Stomach smooth muscle (tissue), 2 donors: ENCODE results near the gene RBMS3.
"Not testable (repeated sequence)": the region's sequence is repeated elsewhere in the genome, so short reads cannot be mapped to it uniquely, and the experiment has no call there.

Source experiments
- H3K27ac ChIP-seq: one replicate; pipeline ENCODE4 v1.7.0; 2013; ENCODE audit warnings: mild to moderate bottlenecking, low read length, inconsistent platforms
- H3K27me3 ChIP-seq, 2 donors: one replicate each; pipeline ENCODE4 v1.7.0; 2013; ENCODE audit warnings: low read length in 2 of 2; ENCODE audit not compliant: insufficient read depth in 2 of 2, control insufficient read depth in 1 of 2
- H3K36me3 ChIP-seq, 2 donors: one replicate each; pipeline ENCODE4 v1.7.0; 2013; ENCODE audit warnings: low read length in 2 of 2; ENCODE audit not compliant: control insufficient read depth in 2 of 2, insufficient read depth in 2 of 2
- H3K4me1 ChIP-seq: one replicate; pipeline ENCODE4 v1.7.0; 2013; ENCODE audit warnings: low read length; ENCODE audit not compliant: control insufficient read depth, insufficient read depth
- H3K4me3 ChIP-seq, 2 donors: one replicate each; pipeline ENCODE4 v1.7.0; 2013; ENCODE audit warnings: low read length in 2 of 2
- H3K9ac ChIP-seq, 2 donors: one replicate each; pipeline ENCODE4 v1.7.0; 2013; ENCODE audit warnings: low read length in 2 of 2, mild to moderate bottlenecking in 1 of 2
- H3K9me3 ChIP-seq, 2 donors: one replicate each; pipeline ENCODE4 v1.7.0; 2013; ENCODE audit warnings: low read length in 2 of 2; ENCODE audit not compliant: control insufficient read depth in 2 of 2
- donor health status: healthy.
- donor health status: Pancreatic carcinoma.

Gene RBMS3

DNA sequence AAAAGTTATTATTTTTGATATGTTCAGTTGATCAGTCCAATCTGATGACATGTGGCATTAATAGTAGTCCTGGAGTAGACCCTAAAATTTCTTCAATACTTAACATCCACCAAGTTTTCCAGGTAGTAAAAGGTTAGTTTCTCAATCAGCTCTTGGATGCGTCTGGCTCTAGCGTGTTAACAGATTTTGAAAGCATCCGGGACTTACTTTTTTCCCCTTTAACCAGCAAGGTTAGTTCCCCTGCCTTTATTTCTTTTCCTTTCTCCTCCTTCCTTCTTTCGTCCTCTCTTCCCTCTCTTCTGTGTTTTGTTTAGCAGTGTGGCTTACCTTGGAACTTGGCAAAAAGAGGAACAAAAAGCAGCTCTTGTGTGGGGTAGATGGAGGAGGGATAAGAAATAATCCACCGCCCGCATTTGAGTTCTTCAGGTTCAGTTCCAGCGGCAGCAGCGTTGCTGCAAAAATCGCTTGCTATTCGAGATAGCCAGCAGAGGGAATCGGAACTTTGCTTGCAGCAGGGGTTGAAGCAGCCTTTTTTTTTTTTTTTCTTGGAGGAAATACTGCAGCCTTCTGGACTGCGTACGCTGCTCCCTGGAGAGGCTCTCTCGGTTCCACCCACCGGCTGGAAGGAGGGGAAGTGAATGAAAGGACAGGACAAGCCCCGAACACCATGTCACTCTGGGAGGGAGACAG lies at the start of gene RBMS3:
RBMS3 (plus strand) TSS at position 668 of the 690 bp plus-strand sequence.
- Histone ChIP-seq H3K4me1 (peaks cover 7% of the 10 kb centered on the region), H3K9me3 (no peaks in the 10 kb centered on the region), H3K27me3 (no peaks in the 10 kb centered on the region), H3K9ac (peak within 1 kb of the TSS; percentile 92 to 93), H3K4me3 (peak within 1 kb of the TSS; percentile 64 to 95), H3K36me3 (no peaks in the 10 kb centered on the region), H3K27ac (peak within 1 kb of the TSS; percentile 83)

GRCh38 chr3:29233126-29233525 lies 47.7 kb upstream of the RBMS3 start:
- H3K4me1 ChIP-seq, H3K9me3 ChIP-seq, H3K36me3 ChIP-seq, H3K27me3 ChIP-seq, H3K27ac ChIP-seq, H3K4me3 ChIP-seq, H3K9ac ChIP-seq: not testable (repeated sequence)

DNA sequence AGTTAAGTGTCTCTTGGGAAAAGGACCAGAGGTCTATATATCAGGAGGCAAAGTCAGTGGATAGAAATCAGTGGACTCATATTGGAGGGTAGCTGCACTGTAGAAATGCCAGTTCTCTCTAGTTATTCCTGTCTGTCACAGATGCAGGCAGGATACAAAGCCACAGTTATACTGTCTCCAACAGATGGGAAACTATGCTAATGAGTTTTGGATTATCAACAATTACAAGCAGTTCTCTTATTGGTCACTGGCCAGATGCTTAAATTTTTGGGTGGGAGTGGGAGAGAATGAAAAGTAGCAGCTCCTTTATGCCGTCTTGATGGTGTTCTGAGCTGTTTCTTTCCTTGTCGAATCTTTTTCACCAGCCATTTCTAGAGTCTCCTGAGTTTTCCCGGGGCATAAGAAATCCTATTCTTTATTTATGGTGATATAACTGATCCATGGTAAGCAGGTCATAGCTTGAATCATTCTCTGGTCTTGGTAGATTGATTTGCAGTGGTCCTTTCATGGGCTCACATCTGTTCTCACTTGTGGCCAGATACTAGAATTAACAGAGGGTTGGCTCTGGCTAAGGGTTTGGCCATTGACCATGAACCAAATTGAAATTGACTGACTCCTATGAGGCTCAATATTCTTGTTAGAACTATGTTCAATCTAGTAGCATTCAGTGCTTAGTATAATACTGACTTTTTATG lies 44.6 kb upstream of the RBMS3 start:
- Histone ChIP-seq H3K9me3 (peaks cover 0 to 5% of the 10 kb centered on the region in 2 donors), H3K4me1 (no peaks in the 10 kb centered on the region), H3K27me3 (no peaks in the 10 kb centered on the region), H3K36me3 (no peaks in the 10 kb centered on the region), H3K27ac (no peak overlapping the region), H3K9ac (no peak overlapping the region), H3K4me3 (no peak overlapping the region)

DNA sequence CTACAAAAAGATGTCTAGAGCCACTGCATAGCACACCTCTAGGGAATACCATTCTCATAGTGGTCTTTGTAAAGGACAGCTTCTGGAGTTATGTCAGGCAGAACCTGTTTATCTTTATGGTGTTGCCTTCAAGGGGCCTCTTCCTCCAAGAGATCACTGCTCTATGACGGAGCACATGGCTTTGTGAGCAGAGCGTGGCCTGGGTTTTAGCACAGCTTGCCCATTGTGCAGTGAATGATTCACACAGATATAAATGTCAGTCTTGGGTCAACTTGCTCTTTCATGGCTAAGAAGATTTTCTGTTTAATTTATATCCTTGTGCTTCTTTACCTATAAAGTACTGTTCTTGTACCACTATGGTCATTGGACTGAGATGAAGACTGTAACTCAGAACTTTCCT lies 41.5 kb upstream of the RBMS3 start:
- Histone ChIP-seq H3K4me1 (no peaks in the 10 kb centered on the region), H3K27ac (no peak overlapping the region), H3K36me3 (no peaks in the 10 kb centered on the region), H3K4me3 (no peak overlapping the region), H3K9ac (no peak overlapping the region), H3K9me3 (peaks cover 0 to 5% of the 10 kb centered on the region in 2 donors), H3K27me3 (no peaks in the 10 kb centered on the region)

DNA sequence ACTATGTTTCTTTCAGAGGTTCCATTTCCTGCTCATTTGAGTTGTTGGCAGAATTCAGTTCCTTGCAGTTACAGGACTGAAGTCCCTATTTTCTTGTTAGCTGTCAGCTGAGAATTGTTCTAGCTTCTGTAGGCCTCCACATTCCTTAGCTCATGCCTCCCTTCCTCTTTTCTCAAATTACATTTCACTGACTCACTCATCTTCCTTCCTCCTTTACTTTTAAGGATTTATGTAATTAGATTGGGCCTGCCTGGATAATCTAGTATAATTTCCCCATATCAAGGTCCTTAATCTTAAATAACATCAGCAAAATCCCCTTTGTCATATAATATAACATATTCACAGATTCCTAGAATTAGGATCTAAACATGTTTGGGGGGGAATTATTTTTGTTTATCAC lies 40.6 kb upstream of the RBMS3 start:
- H3K27ac ChIP-seq: no peak overlapping the region

DNA sequence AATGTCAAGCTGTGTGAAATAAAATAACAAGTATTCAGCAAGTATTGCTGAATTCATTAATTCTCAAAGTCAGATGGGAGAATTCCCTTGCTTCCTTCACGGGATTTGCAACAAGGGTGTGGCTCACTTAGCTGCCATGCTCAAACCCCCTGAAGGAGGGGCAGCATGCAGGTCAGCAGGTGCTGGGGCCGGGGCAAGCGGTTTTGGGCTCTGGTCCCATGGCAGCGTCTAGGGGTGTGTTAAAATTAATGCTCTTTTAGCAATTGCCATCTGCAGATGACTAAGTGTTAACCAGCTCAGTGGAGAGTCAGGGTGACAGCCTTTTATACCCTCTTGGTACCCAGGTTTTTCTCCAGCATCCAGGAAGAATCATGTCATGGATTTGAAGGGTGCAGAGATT lies 40.0 kb upstream of the RBMS3 start:
- Histone ChIP-seq H3K27me3 (no peaks in the 10 kb centered on the region), H3K36me3 (no peaks in the 10 kb centered on the region), H3K4me1 (no peaks in the 10 kb centered on the region), H3K9me3 (peaks cover 0 to 5% of the 10 kb centered on the region in 2 donors), H3K27ac (no peak overlapping the region), H3K4me3 (no peak overlapping the region), H3K9ac (no peak overlapping the region)

More for the DNA sequence above, 40.6 kb upstream of the RBMS3 start:
- Histone ChIP-seq H3K9me3 (peaks cover 0 to 5% of the 10 kb centered on the region in 2 donors), H3K9ac (no peak overlapping the region), H3K4me3 (no peak overlapping the region), H3K36me3 (no peaks in the 10 kb centered on the region), H3K27me3 (no peaks in the 10 kb centered on the region), H3K4me1 (no peaks in the 10 kb centered on the region)

- H3K4me1 ChIP-seq: no peaks in the 10 kb centered on the region
- H3K27me3 ChIP-seq: no peaks in the 10 kb centered on the region
- H3K27ac ChIP-seq: no peak overlapping the region
- H3K9me3 ChIP-seq: peaks cover 0 to 5% of the 10 kb centered on the region in 2 donors
- H3K9ac ChIP-seq: no peak overlapping the region
- H3K36me3 ChIP-seq: no peaks in the 10 kb centered on the region
- H3K4me3 ChIP-seq: no peak overlapping the region
These were observed 39.0 kb upstream of the RBMS3 start for GRCh38 chr3:29241855-29242254.

DNA sequence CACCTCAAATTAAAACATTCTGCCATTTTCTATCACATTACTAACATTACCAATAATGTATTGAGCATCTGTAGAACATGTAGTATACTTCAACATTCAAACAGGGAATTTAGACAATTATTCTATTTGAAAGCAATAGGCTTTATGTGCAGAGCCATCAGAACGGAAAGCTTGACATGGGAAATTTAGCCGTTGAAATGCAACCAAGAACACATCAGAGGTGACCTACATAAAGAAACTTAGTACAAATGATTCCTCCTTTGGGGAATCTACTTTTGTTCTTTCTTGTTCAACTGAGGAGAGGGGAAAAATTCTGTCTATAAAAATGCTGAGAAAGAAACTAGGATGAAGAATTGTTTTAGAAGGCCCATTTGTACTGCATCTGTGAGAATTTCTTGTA lies 38.6 kb upstream of the RBMS3 start:
- Histone ChIP-seq H3K27me3 (no peaks in the 10 kb centered on the region), H3K27ac (no peak overlapping the region), H3K36me3 (no peaks in the 10 kb centered on the region), H3K4me3 (no peak overlapping the region), H3K9me3 (peaks cover 0 to 5% of the 10 kb centered on the region in 2 donors), H3K9ac (no peak overlapping the region), H3K4me1 (no peaks in the 10 kb centered on the region)

- H3K9ac ChIP-seq: no peak overlapping the region
- no peak overlapping the region for H3K4me3 ChIP-seq
- no peaks in the 10 kb centered on the region for H3K36me3 ChIP-seq
- no peaks in the 10 kb centered on the region for H3K4me1 ChIP-seq
- H3K9me3 ChIP-seq: peaks cover 0 to 5% of the 10 kb centered on the region in 2 donors
- H3K27ac ChIP-seq: no peak overlapping the region
- H3K27me3 ChIP-seq: no peaks in the 10 kb centered on the region
These were observed 35.4 kb upstream of the RBMS3 start for GRCh38 chr3:29245441-29245840.

DNA sequence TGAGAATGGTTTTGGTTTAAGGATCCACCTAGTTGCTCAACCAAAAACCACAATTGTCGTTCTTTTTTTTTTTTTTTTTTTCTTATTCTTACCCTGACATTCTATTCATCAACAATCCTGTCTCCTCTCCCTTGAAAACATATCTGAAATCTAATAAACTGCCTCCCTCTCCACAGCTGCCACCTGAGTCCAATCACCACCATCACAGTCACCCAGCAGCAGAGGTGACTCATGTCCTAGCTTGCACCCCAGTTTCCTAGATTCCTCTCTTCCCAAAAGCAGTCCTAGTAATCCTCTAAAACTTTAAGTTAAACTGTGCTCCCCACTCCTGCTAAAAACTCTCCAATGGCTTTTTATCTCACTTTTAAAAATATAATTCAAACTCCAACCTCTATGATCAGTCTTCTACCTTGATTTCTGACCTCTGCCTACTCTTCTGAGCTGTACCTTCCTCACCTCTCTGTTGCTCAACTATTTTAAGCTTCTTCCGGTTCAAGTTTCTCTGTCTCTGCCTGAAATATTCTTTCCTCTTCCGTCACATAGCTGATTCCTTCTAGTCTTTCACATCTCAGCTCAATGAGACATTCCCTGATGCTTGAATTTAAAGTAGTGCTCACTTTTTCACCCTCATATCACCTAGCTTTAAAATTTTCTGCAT lies 33.7 kb upstream of the RBMS3 start:
- H3K9ac ChIP-seq: no peak overlapping the region
- no peaks in the 10 kb centered on the region for H3K27me3 ChIP-seq
- no peak overlapping the region for H3K4me3 ChIP-seq
- H3K27ac ChIP-seq: no peak overlapping the region
- no peaks in the 10 kb centered on the region for H3K4me1 ChIP-seq
- H3K36me3 ChIP-seq: no peaks in the 10 kb centered on the region
- H3K9me3 ChIP-seq: no peaks in the 10 kb centered on the region
